VCaP (cell line): ENCODE data around the gene VWA8.

Experiments used
- H3K27ac ChIP-seq: fragments of 450-650 bp; 2 replicates; pipeline ENCODE4 v1.5.1; 2017
- TF ChIP-seq, protein P1 (sequence below): fragments of 450-650 bp; conservative IDR thresholded peaks from 2 replicates; pipeline ENCODE4 v1.5.1; 2017; ENCODE audit warnings: mild to moderate bottlenecking, moderate library complexity

Gene VWA8

DNA sequence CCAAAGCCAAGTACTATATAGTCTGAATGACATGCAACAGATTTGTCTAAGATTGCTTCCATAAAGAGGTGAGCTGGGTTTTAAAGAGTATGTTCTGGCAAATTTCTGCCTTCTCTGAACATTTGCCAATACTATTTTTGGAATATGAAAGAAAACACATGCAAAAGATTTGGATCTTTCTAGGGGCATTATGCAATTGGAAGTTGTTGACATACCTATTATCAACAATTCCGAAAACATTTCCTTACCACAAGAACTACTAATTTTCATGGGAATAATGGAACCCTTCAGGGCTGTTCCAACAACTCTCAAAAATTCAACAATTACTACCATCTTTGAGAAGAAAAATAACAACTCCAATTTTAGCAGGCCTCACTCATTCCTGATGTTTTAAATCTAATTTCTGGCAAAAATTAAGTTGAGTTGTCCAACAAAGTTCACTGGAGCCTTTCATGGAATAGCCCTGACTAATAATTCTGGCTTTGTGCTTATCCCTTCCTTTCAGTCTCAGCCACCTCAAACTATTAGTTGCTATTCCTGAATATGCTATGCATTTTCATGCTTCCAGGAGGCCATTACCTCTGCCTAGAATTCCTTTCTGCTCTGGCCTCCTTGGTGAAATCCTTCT lies 253.6 kb downstream of the VWA8 start:
- TF ChIP-seq, protein P1, sequence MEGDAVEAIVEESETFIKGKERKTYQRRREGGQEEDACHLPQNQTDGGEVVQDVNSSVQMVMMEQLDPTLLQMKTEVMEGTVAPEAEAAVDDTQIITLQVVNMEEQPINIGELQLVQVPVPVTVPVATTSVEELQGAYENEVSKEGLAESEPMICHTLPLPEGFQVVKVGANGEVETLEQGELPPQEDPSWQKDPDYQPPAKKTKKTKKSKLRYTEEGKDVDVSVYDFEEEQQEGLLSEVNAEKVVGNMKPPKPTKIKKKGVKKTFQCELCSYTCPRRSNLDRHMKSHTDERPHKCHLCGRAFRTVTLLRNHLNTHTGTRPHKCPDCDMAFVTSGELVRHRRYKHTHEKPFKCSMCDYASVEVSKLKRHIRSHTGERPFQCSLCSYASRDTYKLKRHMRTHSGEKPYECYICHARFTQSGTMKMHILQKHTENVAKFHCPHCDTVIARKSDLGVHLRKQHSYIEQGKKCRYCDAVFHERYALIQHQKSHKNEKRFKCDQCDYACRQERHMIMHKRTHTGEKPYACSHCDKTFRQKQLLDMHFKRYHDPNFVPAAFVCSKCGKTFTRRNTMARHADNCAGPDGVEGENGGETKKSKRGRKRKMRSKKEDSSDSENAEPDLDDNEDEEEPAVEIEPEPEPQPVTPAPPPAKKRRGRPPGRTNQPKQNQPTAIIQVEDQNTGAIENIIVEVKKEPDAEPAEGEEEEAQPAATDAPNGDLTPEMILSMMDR, result no peak
- no peak overlapping the region for H3K27ac ChIP-seq

DNA sequence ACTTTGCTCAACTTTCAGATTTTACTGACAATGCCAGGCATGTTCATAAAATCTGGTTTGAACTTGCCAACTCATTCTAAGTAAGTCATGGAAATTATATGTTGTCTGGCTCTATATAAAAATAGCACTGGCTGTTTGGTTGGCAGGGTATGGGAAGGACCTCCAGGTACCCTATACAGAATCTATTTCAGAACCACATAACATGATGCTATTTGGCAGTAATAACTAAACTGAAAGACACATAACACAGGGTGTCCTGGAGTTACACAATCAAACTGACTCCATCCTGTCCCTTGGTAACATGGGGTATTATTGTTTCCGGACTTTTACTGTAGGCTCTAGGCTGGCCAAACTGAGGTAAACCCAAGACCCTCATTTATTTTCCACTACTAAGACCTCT lies 254.8 kb downstream of the VWA8 start:
- no peak overlapping the region for H3K27ac ChIP-seq
- TF ChIP-seq, protein P1, result no peak

DNA sequence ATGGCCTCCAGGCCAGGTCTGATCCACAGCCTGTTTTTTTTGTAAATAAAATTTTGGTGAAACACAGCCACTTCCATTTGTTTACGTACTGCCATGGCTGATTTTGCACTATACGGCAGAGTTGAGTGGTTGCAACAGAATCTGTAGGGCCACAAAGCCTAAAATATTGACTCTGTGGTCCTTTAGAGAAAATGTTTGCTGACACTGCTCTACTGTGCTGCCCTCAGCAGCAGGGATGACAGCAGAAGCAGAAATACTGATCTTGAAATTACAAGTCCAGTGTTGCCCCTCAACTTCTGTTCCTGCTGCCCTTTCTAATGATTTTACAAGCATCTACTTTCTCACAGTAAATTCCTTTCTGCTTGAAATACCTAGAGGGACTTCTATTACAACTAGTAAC lies 258.4 kb downstream of the VWA8 start:
- no peak overlapping the region; the same call in 1 of the 2 replicates for H3K27ac ChIP-seq
- TF ChIP-seq, protein P1, result no peak

DNA sequence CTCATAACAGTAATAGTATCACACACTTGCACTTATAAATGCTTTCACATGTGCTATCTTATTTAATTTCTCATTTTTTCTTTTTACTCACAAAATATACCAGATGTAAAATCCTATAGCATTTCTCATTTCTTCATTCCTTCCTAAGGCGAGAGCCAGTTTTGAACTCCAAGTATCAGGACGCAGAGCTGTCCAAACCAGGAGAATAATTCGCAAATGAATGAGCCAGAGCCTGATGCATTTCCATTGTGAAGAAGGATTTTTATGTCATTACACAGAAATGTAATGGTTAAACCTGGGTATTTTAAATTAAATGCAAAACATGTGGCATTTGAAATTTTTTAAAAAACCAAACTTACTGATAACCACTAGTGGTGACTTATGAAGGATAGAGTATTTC lies 259.2 kb downstream of the VWA8 start:
- peak overlapping the region; percentile 36; the same call in 1 of the 2 replicates for H3K27ac ChIP-seq
- TF ChIP-seq, protein P1, result no peak

DNA sequence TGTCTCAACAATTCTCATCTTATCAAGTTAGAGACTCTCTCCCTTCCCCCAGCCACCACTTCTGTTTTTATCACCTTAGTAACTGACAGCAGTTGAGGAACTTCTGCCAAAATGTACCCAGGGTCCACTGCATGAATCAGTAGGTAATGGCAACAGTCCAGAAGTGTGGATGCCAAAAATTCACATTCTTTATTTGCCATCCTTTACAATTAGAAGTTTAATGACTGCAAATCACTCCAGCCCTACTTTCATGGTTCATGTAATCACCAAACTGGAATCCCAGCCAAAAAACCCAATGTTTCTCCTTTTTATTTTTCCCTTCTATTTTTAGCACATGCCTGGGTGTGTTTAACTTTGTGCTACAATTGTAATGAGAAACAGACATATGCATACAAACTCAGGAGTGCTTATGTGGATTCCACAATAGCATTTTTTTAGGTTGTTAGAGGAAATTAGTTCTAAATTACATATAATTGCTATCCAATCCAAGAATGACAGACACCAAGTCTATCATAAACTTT lies 260.1 kb downstream of the VWA8 start:
- peak overlapping the region; percentile 36; the same call in 1 of the 2 replicates for H3K27ac ChIP-seq
- TF ChIP-seq, protein P1, result no peak

DNA sequence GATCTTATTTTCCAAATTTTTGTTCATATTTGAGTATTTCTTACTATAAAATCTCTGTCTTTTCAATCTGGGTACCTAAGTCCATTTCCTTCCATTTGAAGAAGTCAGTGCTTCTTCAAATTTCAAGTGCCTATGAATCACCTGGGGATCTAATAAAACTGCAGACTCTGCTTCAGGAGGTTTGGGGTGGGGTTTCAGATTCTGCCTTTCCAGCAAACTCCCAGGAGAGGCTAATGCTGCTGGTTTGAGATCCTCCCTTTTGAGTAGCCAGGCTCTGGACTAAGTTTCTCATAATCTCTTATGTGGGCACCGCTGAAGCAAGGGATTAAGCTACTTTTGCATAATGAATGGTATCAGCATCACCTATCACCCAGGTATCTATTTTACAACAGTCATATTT lies 261.1 kb downstream of the VWA8 start:
- TF ChIP-seq, protein P1, result no peak
- H3K27ac ChIP-seq, result no peak overlapping the region

DNA sequence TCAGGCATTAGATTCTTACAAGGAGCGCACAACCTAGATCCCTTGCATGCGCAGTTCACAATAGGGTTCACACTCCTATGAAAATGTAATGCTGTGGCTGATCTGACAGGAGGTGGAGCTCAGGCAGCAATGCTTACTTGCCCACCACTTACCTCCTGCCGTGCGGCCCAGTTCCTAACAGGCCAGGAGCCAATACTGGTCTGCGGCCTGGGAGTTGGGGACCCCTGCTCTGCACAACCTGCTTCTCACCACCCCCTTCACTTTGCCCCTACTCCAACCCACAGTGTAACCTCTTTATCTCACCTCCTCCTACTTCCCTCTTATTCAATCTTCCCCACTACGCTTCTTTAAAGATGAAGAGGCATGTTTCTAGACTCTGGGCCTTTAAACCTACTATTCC lies 263.3 kb downstream of the VWA8 start:
- TF ChIP-seq, protein P1, result no peak
- peak overlapping the region; percentile 47 for H3K27ac ChIP-seq
